H1 (cell line): Measurements from ENCODE around the gene SP5. TPM values are rescaled to one million over a fixed set of nuclear protein-coding genes. Genes with fewer than 3 reads are reported as not detected.

Experiments used
- CTCF ChIA-PET: fragments of 300-600 bp; sonication (Branson Sonifier 250); formaldehyde crosslinking; loops from one replicate; lab custom pipeline; 2021; ENCODE audit not compliant: partially characterized antibody; lab: Charles Lee
- POLR2A ChIA-PET: fragments of 300-600 bp; sonication (Branson Sonifier 250); formaldehyde crosslinking; loops from one replicate; lab custom pipeline; 2021; ENCODE audit warnings: inconsistent platforms; ENCODE audit not compliant: partially characterized antibody; lab: Charles Lee
- DNase-seq, 2 experiments: peaks; one replicate each; pipeline versions ENCODE4 v3.0.0 to v3.0.0-alpha.2; 2010 to 2022; ENCODE audit warnings: low spot score in 2 of 2, low read depth in 1 of 2, mixed read lengths in 1 of 2
- FAIRE-seq: peaks from 2 replicates; lab custom pipeline; 2011; peaks lifted over from hg19 to GRCh38; lab: Jason Lieb, UNC
- H2AFZ ChIP-seq: 2 replicates; pipeline ENCODE4 v1.8.1; 2012; ENCODE audit warnings: low read length, inconsistent platforms
- H2AK5ac ChIP-seq: 2 replicates; pipeline ENCODE4 v1.6.1; 2013; ENCODE audit warnings: low read depth, low read length
- H2BK120ac ChIP-seq: replicated peaks from 2 replicates; pipeline ENCODE3; 2013; ENCODE audit warnings: low read depth, low read length, inconsistent platforms
- H2BK12ac ChIP-seq: 2 replicates; pipeline ENCODE4 v1.6.1; 2013; ENCODE audit warnings: low read depth, low read length
- H2BK15ac ChIP-seq: 2 replicates; pipeline ENCODE4 v1.6.1; 2013; ENCODE audit warnings: low read length
- H2BK20ac ChIP-seq: 2 replicates; pipeline ENCODE4 v1.6.1; 2013; ENCODE audit warnings: low read length
- H2BK5ac ChIP-seq: 2 replicates; pipeline ENCODE4 v1.6.1; 2013; ENCODE audit warnings: low read depth, low read length
- H3K14ac ChIP-seq: 2 replicates; pipeline ENCODE4 v1.6.1; 2013; ENCODE audit warnings: inconsistent platforms; ENCODE audit not compliant: insufficient read length
- H3K18ac ChIP-seq: 2 replicates; pipeline ENCODE4 v1.6.1; 2013; ENCODE audit warnings: low read length; ENCODE audit errors: extremely low read depth
- H3K23ac ChIP-seq: 2 replicates; pipeline ENCODE4 v1.6.1; 2013; ENCODE audit warnings: inconsistent platforms; ENCODE audit not compliant: insufficient read length
- H3K23me2 ChIP-seq: 2 replicates; pipeline ENCODE4 v1.6.1; 2013; ENCODE audit warnings: low read depth, low read length
- H3K27ac ChIP-seq: 2 replicates; pipeline ENCODE4 v1.6.1; 2011; ENCODE audit warnings: low read depth, low read length, inconsistent platforms
- H3K27me3 ChIP-seq, 4 experiments: replicated peaks in 1 of 4; 1 replicate in 1 of 4; 2 replicates in 3 of 4; pipeline versions ENCODE4 v1.6.1 to v1.8.1; 2011 to 2013; ENCODE audit warnings: low read length in 3 of 4, mild to moderate bottlenecking in 3 of 4, inconsistent platforms in 2 of 4, mixed read lengths in 2 of 4, moderate library complexity in 1 of 4; ENCODE audit not compliant: control insufficient read depth in 3 of 4, insufficient read depth in 3 of 4; ENCODE audit errors: extremely low read depth in 1 of 4
- H3K36me3 ChIP-seq, 4 experiments: 2 replicates each; pipeline versions ENCODE4 v1.6.1 to v1.8.1; 2011 to 2013; ENCODE audit warnings: mild to moderate bottlenecking in 4 of 4, low read length in 3 of 4, moderate library complexity in 2 of 4, control low read depth in 1 of 4, inconsistent platforms in 1 of 4; ENCODE audit not compliant: insufficient read depth in 4 of 4, control insufficient read depth in 2 of 4
- H3K4ac ChIP-seq: replicated peaks from 2 replicates; pipeline ENCODE3; 2013; ENCODE audit warnings: low read length, low read depth, mixed read lengths, inconsistent platforms; ENCODE audit not compliant: insufficient read length
- H3K4me1 ChIP-seq, 4 experiments: replicated peaks in 1 of 4; 1 replicate in 1 of 4; 2 replicates in 3 of 4; pipeline versions ENCODE4 v1.6.1 to v1.8.1; 2011 to 2013; ENCODE audit warnings: low read length in 3 of 4, inconsistent platforms in 2 of 4, mixed read lengths in 1 of 4; ENCODE audit not compliant: insufficient read depth in 4 of 4, control insufficient read depth in 3 of 4
- H3K4me2 ChIP-seq, 2 experiments: 2 replicates each; pipeline versions ENCODE4 v1.6.1 to v1.8.1; 2011 to 2013; ENCODE audit warnings: low read depth in 2 of 2, low read length in 2 of 2, control low read depth in 1 of 2, inconsistent platforms in 1 of 2, mild to moderate bottlenecking in 1 of 2; ENCODE audit not compliant: insufficient read depth in 1 of 2
- H3K4me3 ChIP-seq, 4 experiments: fragments of 200-600, 300-600 bp in 1 of 4; sonication (generic), shearing (Covaris generic), sonication (Bioruptor Twin) in 1 of 4; 2 replicates each; pipeline versions ENCODE4 v1.5.1 to v1.8.1; 2011 to 2016; ENCODE audit warnings: low read length in 4 of 4, low read depth in 3 of 4, control low read depth in 2 of 4, inconsistent platforms in 2 of 4, mild to moderate bottlenecking in 2 of 4, mixed read lengths in 1 of 4, moderate library complexity in 1 of 4; ENCODE audit not compliant: insufficient read depth in 2 of 4; ENCODE audit errors: extremely low read depth in 1 of 4
- H3K56ac ChIP-seq: replicated peaks from 2 replicates; pipeline ENCODE3; 2013; ENCODE audit warnings: low read depth, mild to moderate bottlenecking, mixed read lengths, low read length, inconsistent platforms; ENCODE audit not compliant: insufficient read length
- H3K79me1 ChIP-seq: 2 replicates; pipeline ENCODE4 v1.6.1; 2013; ENCODE audit warnings: low read depth, low read length, control low read depth
- H3K79me2 ChIP-seq, 2 experiments: 2 replicates each; pipeline versions ENCODE4 v1.6.1 to v1.8.1; 2012 to 2013; ENCODE audit warnings: low read length in 2 of 2, mild to moderate bottlenecking in 2 of 2, inconsistent platforms in 1 of 2; ENCODE audit not compliant: insufficient read depth in 2 of 2, control insufficient read depth in 1 of 2
- H3K9ac ChIP-seq, 4 experiments: replicated peaks in 1 of 4; 1 replicate in 1 of 4; 2 replicates in 3 of 4; pipeline versions ENCODE4 v1.6.1 to v1.8.1; 2011 to 2013; ENCODE audit warnings: low read depth in 3 of 4, low read length in 3 of 4, control low read depth in 2 of 4, mild to moderate bottlenecking in 2 of 4, moderate library complexity in 2 of 4, inconsistent platforms in 1 of 4; ENCODE audit errors: extremely low read depth in 1 of 4
- H3K9me3 ChIP-seq, 2 experiments: 2 replicates each; pipeline versions ENCODE4 v1.6.1 to v1.8.1; 2012 to 2013; ENCODE audit warnings: mild to moderate bottlenecking in 2 of 2, moderate library complexity in 2 of 2, control low read depth in 1 of 2, inconsistent platforms in 1 of 2, low read depth in 1 of 2, low read length in 1 of 2, mixed read lengths in 1 of 2; ENCODE audit not compliant: insufficient read depth in 2 of 2
- H4K20me1 ChIP-seq, 2 experiments: replicated peaks in 1 of 2; 2 replicates each; pipeline versions ENCODE3 to v1.8.1; 2011 to 2013; ENCODE audit warnings: inconsistent platforms in 2 of 2, low read length in 2 of 2, mild to moderate bottlenecking in 1 of 2; ENCODE audit not compliant: insufficient read depth in 2 of 2, control insufficient read depth in 1 of 2
- H4K5ac ChIP-seq: 2 replicates; pipeline ENCODE4 v1.6.1; 2013; ENCODE audit warnings: low read length, low read depth, mixed read lengths, inconsistent platforms; ENCODE audit not compliant: insufficient read length
- H4K8ac ChIP-seq: 2 replicates; pipeline ENCODE4 v1.8.0; 2013; ENCODE audit warnings: mild to moderate bottlenecking, moderate library complexity, low read length, inconsistent platforms; ENCODE audit not compliant: insufficient read depth; ENCODE audit errors: extremely low read depth
- H4K91ac ChIP-seq: replicated peaks from 2 replicates; pipeline ENCODE3; 2013; ENCODE audit warnings: low read length, mixed read lengths, inconsistent platforms; ENCODE audit not compliant: insufficient read length
- CBX5 ChIP-seq: fragments of 300-800, 300-1000 bp; sonication (generic); IDR thresholded peaks from 2 replicates; pipeline ENCODE4 v1.7.1; 2016; ENCODE audit warnings: antibody characterized with exemption, low read length, low read depth
- GTF2F1 ChIP-seq: IDR thresholded peaks from 2 replicates; pipeline ENCODE4 v1.6.1; 2012; ENCODE audit warnings: low read depth, low read length, improper control_type of control experiment, borderline replicate concordance
- KDM1A ChIP-seq: fragments of 200-600, 300-600 bp; sonication (generic); IDR thresholded peaks from 2 replicates; pipeline ENCODE4 v1.7.1; 2016; ENCODE audit warnings: mild to moderate bottlenecking, low read length, borderline replicate concordance
- WGBS, 2 experiments: shearing (Covaris generic) in 1 of 2; methylation state at CpG; one replicate each; pipeline versions ENCODE4 v1.1.6 to v1.1.7; 2013 to 2015; ENCODE audit warnings: low lambda C conversion rate in 2 of 2, mixed read lengths in 2 of 2, inconsistent platforms in 1 of 2, low coverage in 1 of 2, missing lambda C conversion rate in 1 of 2; ENCODE audit not compliant: insufficient replicate concordance in 2 of 2, insufficient coverage in 1 of 2, insufficient read length in 1 of 2; ENCODE audit errors: extremely low coverage in 1 of 2, missing lambda C conversion rate in 1 of 2; 5-methylcytosine and 5-hydroxymethylcytosine counted together
- polyA plus RNA-seq, 7 experiments: library from polyadenylated mRNA; depleted of rRNA in 3 of 7; stranded (reverse) in 5 of 7; unstranded in 2 of 7; fragments of >200 nt in 5 of 7; fragments of 200-250 nt in 2 of 7; gene quantifications; 1 replicate in 5 of 7; 2 replicates in 1 of 7; 4 replicates in 1 of 7; pipeline versions ENCODE4 v1.2.1 to v1.2.3, GENCODE V29; 2011 to 2013; ENCODE audit warnings: missing spikeins in 2 of 7, mixed read lengths in 2 of 7
- total RNA-seq: library from RNA; stranded (reverse); fragmentation: NEBNext Ultra II Directional; extraction: Animal tissue kit (Norgen Biotek cat#: 25700); gene quantifications from 2 replicates; pipeline ENCODE4 v1.2.1, GENCODE V29; 2021
- TF ChIP-seq, protein P1 (sequence below): IDR thresholded peaks from 2 replicates; pipeline ENCODE4 v1.6.1; 2012; ENCODE audit warnings: inconsistent platforms

Gene SP5
- total and polyA plus RNA-seq, 2 of the 8 experiments (the other 6 are each of a cell fraction or from before 2014, with no cell fraction given): 0.17 TPM; not detected in 1

DNA sequence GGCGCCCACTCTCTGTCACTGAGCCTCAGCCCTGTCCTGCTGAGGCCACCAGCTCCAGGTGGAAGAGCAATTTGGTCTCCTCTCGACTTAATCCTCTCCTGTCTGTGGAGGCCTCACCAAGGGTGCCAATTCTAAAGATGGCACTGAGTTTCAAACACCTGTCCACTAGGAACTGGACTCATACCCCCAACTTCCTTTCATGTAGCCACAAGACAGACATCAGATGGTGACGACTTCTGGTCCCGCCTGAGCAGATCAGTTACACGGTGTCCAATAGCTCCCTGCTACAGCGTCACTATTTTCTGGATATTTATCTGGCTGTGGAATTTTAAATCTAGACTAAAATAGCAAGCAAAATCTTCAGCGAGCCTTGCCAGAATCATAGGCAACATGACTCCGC lies 24.5 kb upstream of the SP5 start:
- 89% methylated on average over 8 of the region's 8 CpGs; no CpG with 5 or more reads in 1 of the 2 experiments for WGBS, 2 experiments
- H3K36me3 ChIP-seq: no peaks in the 10 kb centered on the region
- H3K4me2 ChIP-seq: no peak overlapping the region
- POLR2A ChIA-PET: no interaction called here
- no peak overlapping the region for H4K8ac ChIP-seq
- H2BK5ac ChIP-seq: no peak overlapping the region
- DNase-seq: no peak
- H2BK15ac ChIP-seq: no peak overlapping the region
- CTCF ChIA-PET: interaction anchor here (0.6 to 1.1 kb wide), 3 partner anchors 10 to 220 kb away, joined by 3 read pairs; no protein-coding TSS in a partner anchor
- no peaks in the 10 kb centered on the region for H3K79me1 ChIP-seq
- no peak overlapping the region for H3K56ac ChIP-seq
- no peak overlapping the region for H3K9ac ChIP-seq
- H4K91ac ChIP-seq: no peak overlapping the region
- H3K23ac ChIP-seq: no peak overlapping the region
- H4K20me1 ChIP-seq: no peaks in the 10 kb centered on the region
- H2BK12ac ChIP-seq: no peak overlapping the region
- H3K27ac ChIP-seq: no peak overlapping the region
- H4K5ac ChIP-seq: no peak overlapping the region
- H3K79me2 ChIP-seq: no peaks in the 10 kb centered on the region
- H3K18ac ChIP-seq: no peak overlapping the region
- H3K9me3 ChIP-seq: no peaks in the 10 kb centered on the region
- no peak overlapping the region for H2BK120ac ChIP-seq
- no peak overlapping the region for H2AFZ ChIP-seq
- no peaks in the 10 kb centered on the region for H3K23me2 ChIP-seq
- H3K4ac ChIP-seq: no peak overlapping the region
- no peak overlapping the region for H2BK20ac ChIP-seq
- peaks cover 0 to 12% (median 4%) of the 10 kb centered on the region in 4 experiments; a peak in 6 of 7 replicates for H3K4me1 ChIP-seq
- H3K14ac ChIP-seq: no peak overlapping the region
- no peaks in the 10 kb centered on the region; a peak in 1 of 7 replicates for H3K27me3 ChIP-seq
- H2AK5ac ChIP-seq: no peak overlapping the region
- FAIRE-seq: no peak
- H3K4me3 ChIP-seq: no peak overlapping the region
- TF ChIP-seq, protein P1, sequence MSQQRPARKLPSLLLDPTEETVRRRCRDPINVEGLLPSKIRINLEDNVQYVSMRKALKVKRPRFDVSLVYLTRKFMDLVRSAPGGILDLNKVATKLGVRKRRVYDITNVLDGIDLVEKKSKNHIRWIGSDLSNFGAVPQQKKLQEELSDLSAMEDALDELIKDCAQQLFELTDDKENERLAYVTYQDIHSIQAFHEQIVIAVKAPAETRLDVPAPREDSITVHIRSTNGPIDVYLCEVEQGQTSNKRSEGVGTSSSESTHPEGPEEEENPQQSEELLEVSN: no peak
- no peak for TF ChIP-seq CBX5
- no peak for TF ChIP-seq KDM1A
- no peak for TF ChIP-seq GTF2F1
